ENCODE measurements around the gene WHAMM.
A peak's percentile ranks its signal among the peaks of the same experiment; 100 is the strongest.
"Not testable (repeated sequence)": the region's sequence is repeated elsewhere in the genome, so short reads cannot be mapped to it uniquely, and the experiment has no call there.

The WHAMM gene

GRCh38 chr15:82809308-82810060 lies at the start of gene WHAMM:
Gene WHAMM (plus strand): TSS chr15:82809628. CDS start chr15:82809727, 99 bp downstream.
- DNase-seq (ENCODE audit: low read depth), result peak; percentile 92

- no peak for DNase-seq (ENCODE audit: low read depth)
Measured at GRCh38 chr15:82763361-82764116, 45.9 kb upstream of the WHAMM start.

DNA sequence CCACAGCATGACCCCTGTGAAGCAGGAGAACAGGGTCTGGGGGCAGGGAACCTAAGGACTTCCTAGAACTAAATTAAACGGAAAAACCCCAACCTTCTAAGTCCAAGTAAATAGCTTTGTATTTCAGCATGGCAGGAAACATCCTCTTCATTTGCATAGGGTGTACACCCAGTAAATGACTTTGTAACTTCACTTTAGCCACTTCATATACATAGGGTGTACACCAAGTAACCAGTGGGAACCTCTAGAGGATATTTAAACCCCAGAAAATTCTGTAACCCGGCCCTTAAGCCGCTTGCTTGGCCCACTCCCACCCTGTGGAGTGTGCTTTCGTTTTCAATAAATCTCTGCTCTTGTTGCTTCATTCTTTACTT lies 45.3 kb upstream of the WHAMM start:
- no peak for DNase-seq (ENCODE audit: low read depth)

DNA sequence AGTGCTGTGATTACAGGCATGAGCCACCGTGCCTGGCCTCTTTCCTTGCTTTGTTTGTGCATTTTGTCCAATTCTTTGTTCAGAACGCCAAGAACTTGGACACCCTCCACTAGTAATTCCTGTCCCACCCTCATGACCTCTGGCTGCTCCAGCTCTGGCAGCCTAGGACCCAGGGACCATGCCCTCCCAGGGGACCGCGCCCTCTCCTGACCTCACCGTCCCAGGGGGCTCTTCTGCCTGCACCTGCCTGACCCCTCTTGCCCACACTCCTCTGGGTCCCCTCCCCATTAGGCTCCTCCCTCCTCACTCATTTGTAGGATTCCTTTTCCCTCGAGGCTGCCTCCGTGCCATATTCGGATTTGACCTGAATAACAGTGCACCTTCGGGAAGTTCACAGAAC lies 44.7 kb upstream of the WHAMM start:
- DNase-seq (ENCODE audit: low read depth), result no peak

DNA sequence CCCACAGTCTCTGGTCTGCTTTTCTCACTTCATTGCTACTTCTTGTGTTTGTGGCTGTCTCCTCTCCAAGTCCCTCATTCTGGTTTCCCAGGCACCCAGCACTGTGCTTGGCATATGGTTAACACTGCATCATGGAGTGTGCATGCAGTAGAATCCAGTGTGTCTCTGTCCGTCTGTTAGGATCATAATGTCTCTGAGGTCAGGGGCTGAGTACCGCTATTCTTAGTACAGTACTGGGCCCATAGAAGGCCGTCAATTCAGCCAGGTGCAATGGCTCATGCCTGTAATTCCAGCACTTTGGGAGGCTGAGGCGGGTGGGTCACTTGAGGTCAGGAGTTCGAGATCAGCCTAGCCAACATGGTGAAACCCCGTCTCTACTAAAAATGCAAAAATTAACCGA lies 43.2 kb upstream of the WHAMM start:
- DNase-seq (ENCODE audit: low read depth), result not testable (repeated sequence)

DNA sequence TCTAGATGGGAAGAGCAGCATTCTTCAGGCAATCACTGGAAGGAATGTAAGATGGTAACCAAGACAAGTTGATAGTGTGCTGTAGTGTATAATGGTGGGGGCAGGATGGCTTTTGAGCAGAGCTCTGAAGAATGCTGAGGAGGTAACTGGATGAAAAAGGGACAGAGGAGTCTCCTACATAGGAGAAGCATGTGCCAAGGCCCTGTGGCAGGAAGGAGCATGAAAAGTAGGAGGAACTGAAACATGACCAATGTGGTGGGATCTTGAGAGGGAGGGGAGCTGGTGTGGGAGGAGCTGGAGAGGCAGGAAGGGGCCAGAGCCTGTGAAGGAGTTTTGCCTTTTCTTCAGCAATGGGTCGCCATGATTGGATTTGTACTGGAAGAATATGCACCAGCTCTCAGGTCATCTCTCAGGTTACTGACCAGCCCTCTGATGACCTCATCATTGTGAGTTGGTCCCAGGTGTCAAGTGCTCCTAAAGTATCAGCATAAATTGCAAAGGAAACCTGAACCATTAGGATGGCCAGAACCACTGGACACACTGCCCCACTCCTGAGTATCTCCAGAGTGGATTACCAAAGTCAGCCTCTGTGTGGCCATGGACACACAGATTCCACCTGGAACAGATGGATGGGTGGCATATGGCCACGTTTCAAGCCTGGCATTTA lies 42.1 kb upstream of the WHAMM start:
- no peak for DNase-seq (ENCODE audit: low read depth)

DNA sequence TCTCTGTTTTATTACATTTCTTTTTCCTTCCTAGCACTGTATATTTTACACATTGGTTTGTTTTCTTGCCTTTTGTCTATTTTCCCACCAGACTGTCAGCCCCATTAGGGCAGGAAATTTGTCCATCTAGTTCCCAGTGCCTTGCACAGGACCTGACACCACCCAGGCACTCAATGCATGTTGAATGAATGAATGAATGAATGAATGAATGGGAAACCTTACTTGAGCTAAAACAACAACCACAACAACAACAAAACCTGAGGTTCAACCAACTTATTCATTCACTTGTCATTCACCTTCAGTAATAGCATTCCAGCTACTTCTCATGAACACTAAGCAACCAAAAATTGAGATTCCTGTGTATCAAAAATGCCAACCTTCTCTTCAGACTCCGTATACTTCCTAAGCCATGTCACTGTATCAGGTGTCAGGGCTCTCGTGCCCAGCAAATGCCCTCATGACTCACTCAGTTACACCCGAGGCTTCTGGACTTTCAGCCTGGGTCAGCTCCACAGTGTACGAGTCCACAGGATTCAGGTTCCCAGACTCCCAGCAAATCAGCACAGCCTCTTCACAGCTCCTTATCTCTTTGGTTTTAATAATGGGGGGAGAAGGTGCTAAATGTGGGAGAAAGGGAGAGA lies 40.9 kb upstream of the WHAMM start:
- DNase-seq (ENCODE audit: low read depth), result no peak

DNA sequence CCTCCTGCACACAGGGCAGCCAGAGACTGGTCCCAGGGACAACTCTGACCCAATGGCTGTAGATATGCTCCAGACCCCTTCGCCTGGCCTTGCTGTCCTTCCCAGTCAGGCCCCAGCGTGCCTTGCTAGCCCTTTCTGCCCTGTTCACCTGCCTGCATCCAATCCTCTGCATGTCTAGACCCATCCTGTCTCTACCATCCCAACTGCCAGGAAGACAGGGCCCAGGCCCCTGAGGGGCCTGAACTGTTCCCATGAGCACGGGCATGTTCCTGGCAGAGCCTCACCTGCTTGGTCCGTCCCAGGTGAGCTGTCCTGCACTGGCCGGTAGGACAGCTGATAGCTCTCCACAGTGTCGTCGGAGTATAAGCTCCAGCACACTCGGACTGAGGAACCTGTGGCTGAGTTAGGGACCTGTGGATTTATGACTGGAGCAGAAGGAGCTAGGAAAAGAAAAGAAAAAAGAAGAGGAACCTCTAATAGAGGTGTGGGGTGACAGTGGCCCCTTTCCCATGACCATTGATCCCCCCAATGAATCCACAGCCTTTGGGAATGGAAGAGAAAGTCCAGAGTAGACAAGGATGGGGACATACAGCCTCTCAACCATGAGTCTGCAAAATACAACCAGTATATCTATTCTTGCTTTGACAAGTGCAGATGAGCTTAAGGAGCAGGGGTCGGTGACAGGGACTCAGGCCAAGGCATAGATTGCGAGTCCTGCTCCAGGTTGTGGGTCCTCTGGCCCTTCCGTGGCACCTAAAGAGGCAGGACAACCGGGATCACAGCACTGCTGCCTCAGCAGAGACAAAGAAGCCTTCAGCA lies 37.4 kb upstream of the WHAMM start:
- no peak for DNase-seq (ENCODE audit: low read depth)

DNA sequence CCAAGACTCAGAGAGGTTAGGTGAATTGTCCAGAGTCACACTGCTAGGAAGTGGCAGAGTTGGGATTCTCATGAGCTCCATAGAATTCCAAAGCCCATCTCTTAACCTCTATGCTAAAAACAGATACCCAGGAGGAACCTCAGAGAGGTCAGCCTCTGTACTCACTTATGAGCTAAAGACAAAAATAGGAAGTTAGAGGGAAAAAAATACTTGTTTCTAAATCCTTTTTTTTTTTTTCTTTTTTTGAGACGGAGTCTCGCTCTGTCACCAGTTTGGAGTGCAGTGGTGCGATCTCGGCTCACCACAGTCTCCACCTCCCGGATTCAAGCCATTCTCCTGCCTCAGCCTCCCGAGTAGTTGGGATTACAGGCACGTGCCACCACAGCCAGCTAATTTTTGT lies 34.9 kb upstream of the WHAMM start:
- DNase-seq (ENCODE audit: low read depth), result no peak

DNA sequence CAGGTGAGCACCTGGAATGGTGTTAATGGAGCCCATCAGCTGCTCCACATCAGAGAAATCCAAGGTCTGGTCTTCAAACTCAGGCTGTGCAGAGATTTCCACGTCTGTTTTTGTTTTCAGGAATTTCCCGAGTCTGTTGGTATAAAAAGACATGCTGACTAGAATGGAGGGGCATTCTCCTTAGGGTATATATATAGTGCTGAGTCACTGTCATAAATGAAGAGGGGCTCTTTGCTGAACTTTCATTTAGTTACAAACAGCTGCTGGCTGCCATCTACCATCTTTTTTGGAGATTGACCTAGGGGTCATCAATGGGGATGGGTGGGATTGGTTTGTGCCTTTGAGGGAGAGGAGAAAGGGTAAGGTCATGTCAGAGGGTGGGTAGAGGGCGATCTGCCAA lies 30.7 kb upstream of the WHAMM start:
- DNase-seq (ENCODE audit: low read depth), result no peak

- DNase-seq (ENCODE audit: low read depth), result no peak
Measured at GRCh38 chr15:82781349-82781748, 28.1 kb upstream of the WHAMM start.

- no peak for DNase-seq (ENCODE audit: low read depth)
Measured at GRCh38 chr15:82788496-82788895, 20.9 kb upstream of the WHAMM start.

DNA sequence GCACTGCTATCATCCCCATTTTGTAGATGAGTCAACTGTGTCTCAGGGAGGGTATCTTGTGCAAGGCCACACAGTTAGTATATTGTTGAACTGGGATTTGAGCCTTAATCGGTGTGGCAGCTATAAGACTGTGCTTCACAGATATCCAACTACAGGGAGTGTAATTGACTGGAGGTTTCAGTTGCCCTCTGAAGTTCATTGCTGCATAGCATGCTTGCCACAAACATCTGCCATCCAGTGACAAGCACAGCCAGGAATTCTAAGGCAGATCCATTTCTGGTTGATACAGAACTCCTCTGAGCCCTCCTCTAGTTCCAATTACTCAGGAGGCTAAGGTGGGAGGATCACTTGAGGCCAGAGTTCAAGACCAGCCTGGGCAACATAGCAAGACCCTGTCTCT lies 19.9 kb upstream of the WHAMM start:
- no peak for DNase-seq (ENCODE audit: low read depth)

DNA sequence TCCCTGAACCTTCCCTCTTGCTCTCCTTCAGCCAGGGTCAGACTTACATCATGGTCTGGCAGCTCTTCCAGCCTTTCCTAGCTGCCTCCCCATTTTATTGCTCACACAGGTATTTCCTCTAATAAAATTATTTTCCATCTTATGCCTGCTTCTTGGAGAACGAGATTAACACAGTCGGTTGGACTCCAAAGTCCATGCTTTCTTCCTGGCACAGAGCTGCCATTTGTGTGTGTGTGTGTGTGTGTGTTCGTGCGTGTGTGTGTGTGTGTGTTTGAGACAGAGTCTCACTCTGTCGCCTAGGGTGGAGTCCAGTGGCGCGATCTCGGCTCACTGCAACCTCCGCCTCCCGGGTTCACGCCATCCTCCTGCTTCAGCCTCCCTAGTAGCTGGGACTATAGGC lies 19.1 kb upstream of the WHAMM start:
- DNase-seq (ENCODE audit: low read depth), result no peak

- DNase-seq (ENCODE audit: low read depth), result no peak
Measured at GRCh38 chr15:82792068-82792467, 17.4 kb upstream of the WHAMM start.

DNA sequence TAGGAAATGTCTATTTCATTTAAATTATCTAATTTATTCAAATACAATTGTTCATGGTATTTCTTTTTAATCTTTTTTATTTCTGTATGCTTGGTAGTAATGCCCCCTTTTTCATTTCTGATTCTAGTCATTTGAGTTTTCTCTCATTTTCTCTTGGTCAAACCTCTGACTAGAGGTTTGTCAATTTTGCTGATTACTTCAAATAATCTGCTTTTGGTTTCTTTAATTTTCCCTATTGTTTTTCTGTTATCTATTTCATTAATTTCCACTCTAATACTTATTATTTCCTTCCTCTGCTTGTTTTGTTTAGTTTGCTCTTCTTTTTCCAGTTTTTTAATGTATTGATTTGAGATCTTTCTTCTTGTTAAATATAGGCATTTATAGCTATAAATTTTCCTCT lies 15.7 kb upstream of the WHAMM start:
- no peak for DNase-seq (ENCODE audit: low read depth)

DNA sequence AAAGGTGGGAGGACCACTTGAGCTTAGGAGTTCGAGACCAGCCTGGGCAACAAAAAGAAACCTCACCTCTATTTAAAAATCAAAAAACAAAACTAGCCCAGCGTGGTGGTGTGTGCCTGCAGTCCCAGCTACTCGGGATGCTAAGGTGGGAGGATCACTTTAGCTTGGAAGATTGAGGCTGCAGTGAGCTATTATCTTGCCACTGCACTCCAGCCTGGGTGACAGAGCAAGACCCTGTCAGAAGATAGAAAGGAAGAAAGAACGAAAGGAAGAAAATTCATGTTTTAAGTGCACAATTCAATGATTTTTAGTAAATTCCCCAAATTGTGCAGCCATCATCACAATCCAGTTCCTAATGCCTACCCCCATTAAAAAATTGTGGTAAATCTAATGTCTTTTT lies 11.3 kb upstream of the WHAMM start:
- no peak for DNase-seq (ENCODE audit: low read depth)

- no peak for DNase-seq (ENCODE audit: low read depth)
Measured at GRCh38 chr15:82798531-82799166, 10.8 kb upstream of the WHAMM start.

GRCh38 chr15:82799183-82799841 lies 10.1 kb upstream of the WHAMM start:
- DNase-seq (ENCODE audit: low read depth), result no peak

DNA sequence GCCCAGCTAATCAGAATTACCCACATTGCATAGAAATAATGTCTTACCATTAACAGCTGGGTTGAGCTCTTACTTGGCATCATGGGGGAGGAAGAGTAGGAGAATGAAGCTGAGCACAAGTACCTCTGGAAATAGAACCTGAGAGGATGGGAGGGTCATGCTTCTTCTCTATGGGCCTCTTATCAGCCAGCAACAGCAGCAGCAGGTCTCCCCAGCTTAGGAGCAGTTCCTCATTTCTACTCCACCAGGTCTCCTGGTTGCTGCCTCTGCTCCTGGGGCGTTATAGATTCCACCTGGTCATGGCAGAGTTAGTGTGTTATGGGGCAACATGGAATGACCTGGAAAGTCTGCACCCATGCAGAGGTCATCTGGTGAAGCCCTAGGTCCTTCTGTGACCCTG lies 6.9 kb upstream of the WHAMM start:
- no peak for DNase-seq (ENCODE audit: low read depth)
